Calu3 (cell line): Measurements from ENCODE around the gene FZD2. TPM values are rescaled to one million over a fixed set of nuclear protein-coding genes. Genes with fewer than 3 reads are reported as not detected.

Experiments
- BruUV-seq: library from RNA; stranded (reverse); fragments of 400-500 nt; replicated peaks from 2 replicates; lab custom pipeline; 2021; lab: Mats Ljungman, UMichigan
- CTCF ChIA-PET: fragments of 300-600 bp; sonication (Branson Sonifier 250); formaldehyde crosslinking; loops from one replicate; lab custom pipeline; 2022; ENCODE audit warnings: antibody characterized with exemption; lab: Charles Lee
- DNase-seq: peaks from one replicate; pipeline ENCODE4 v3.0.0; 2022
- H3K27ac Mint-ChIP-seq: one replicate; pipeline ENCODE4 v1.8.0; 2022; ENCODE audit warnings: mixed read lengths; ENCODE audit not compliant: unreplicated experiment
- H3K27me3 Mint-ChIP-seq: one replicate; pipeline ENCODE4 v1.8.0; 2022; ENCODE audit warnings: mixed read lengths; ENCODE audit not compliant: unreplicated experiment
- H3K36me3 Mint-ChIP-seq: one replicate; pipeline ENCODE4 v1.8.0; 2022; ENCODE audit warnings: mild to moderate bottlenecking, moderate library complexity, mixed read lengths; ENCODE audit not compliant: insufficient read depth, unreplicated experiment
- H3K4me1 Mint-ChIP-seq: one replicate; pipeline ENCODE4 v1.8.0; 2022; ENCODE audit warnings: mild to moderate bottlenecking, low read depth, mixed read lengths; ENCODE audit not compliant: unreplicated experiment
- H3K4me3 Mint-ChIP-seq: one replicate; pipeline ENCODE4 v1.8.0; 2022; ENCODE audit warnings: mild to moderate bottlenecking, low read depth, moderate library complexity, mixed read lengths; ENCODE audit not compliant: unreplicated experiment
- H3K9me3 Mint-ChIP-seq: one replicate; pipeline ENCODE4 v1.8.0; 2022; ENCODE audit warnings: low read depth, mixed read lengths; ENCODE audit not compliant: unreplicated experiment
- CTCF ChIP-seq: fragments of 200-600 bp; IDR thresholded peaks from one replicate; pipeline ENCODE4 v1.8.0; 2022; ENCODE audit warnings: antibody characterized with exemption; ENCODE audit not compliant: unreplicated experiment
- intact Hi-C: fragments of 100-400 bp; cut with micrococcal nuclease; formaldehyde crosslinking; loops from one replicate; pipeline ENCODE4 v1.10.0; 2022; ENCODE audit not compliant: unreplicated experiment
- total RNA-seq: library from RNA; stranded (reverse); gene quantifications from 2 replicates; pipeline ENCODE4 v1.2.3, GENCODE V29; 2022

Gene FZD2
- total RNA-seq, 1 experiment from 2014 or later, result 35.8 TPM

- TF ChIP-seq CTCF, result no peak
- peak overlapping the region; percentile 22 for H3K27ac Mint-ChIP-seq
These were observed 33.7 kb upstream of the FZD2 start for GRCh38 chr17:44523672-44523972.

GRCh38 chr17:44527102-44527501, 30.2 kb upstream of the FZD2 start:
- Mint-ChIP-seq H3K27ac (no peak overlapping the region), H3K36me3 (no peaks in the 10 kb centered on the region), H3K27me3 (peaks cover 12% of the 10 kb centered on the region), H3K4me1 (no peaks in the 10 kb centered on the region), H3K9me3 (no peaks in the 10 kb centered on the region), H3K4me3 (no peak overlapping the region)
- DNase-seq, result no peak
- intact Hi-C loops, result no loop called here
- CTCF ChIA-PET, result no interaction called here
- TF ChIP-seq CTCF, result no peak
- BruUV-seq, result no TSS peak

More at GRCh38 chr17:44523672-44523972, 33.7 kb upstream of the FZD2 start:
- DNase-seq, result no peak
- Mint-ChIP-seq H3K36me3 (no peaks in the 10 kb centered on the region), H3K9me3 (no peaks in the 10 kb centered on the region), H3K27me3 (peaks cover 14% of the 10 kb centered on the region), H3K4me3 (no peak overlapping the region), H3K4me1 (no peaks in the 10 kb centered on the region)
- CTCF ChIA-PET, result interaction anchor here (0.6 to 2.3 kb wide), 25 partner anchors 9 to 625 kb away, joined by 3 to 14 read pairs (median 4); partner anchors contain the start of genes FAM171A2, GRN and HEXIM1
- no TSS peak for BruUV-seq
- intact Hi-C loops, result loop anchor here (2.0 kb wide), 1 partner anchor 123 kb away; no protein-coding TSS in a partner anchor

GRCh38 chr17:44527954-44528353, 29.3 kb upstream of the FZD2 start:
- CTCF ChIA-PET, result no interaction called here
- Mint-ChIP-seq H3K4me3 (no peak overlapping the region), H3K27me3 (peaks cover 21% of the 10 kb centered on the region), H3K27ac (no peak overlapping the region), H3K36me3 (no peaks in the 10 kb centered on the region), H3K9me3 (no peaks in the 10 kb centered on the region), H3K4me1 (no peaks in the 10 kb centered on the region)
- DNase-seq, result no peak
- TF ChIP-seq CTCF, result no peak
- BruUV-seq, result no TSS peak
- intact Hi-C loops, result no loop called here

DNA sequence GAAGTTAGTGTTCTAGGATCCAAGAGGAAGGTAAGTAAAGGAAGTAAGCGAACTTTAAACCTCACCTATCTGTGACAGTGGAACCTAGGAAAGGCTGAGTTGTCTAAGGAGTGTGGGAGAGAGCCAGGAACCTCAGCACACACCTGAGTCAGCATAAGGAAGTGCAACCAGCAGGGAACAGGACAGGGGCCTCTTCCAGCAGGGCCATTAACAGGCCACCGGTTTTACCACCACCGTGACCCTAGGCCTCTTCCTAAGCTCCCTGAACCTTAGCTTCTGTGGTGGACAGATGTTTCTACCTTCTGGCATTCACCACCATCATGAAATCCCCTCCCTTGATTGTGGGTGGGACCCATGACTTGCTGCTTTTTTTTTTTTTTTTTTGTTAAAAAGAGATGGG, 27.4 kb upstream of the FZD2 start:
- intact Hi-C loops, result no loop called here
- no peak overlapping the region for H3K27ac Mint-ChIP-seq
- no peak for DNase-seq
- no peak for TF ChIP-seq CTCF
- no peaks in the 10 kb centered on the region for H3K9me3 Mint-ChIP-seq
- peaks cover 16% of the 10 kb centered on the region for H3K4me1 Mint-ChIP-seq
- H3K27me3 Mint-ChIP-seq, result peaks cover 26% of the 10 kb centered on the region
- H3K36me3 Mint-ChIP-seq, result no peaks in the 10 kb centered on the region
- no peak overlapping the region for H3K4me3 Mint-ChIP-seq
- CTCF ChIA-PET, result no interaction called here
- no TSS peak for BruUV-seq
